RWPE2 (cell line): ENCODE measurements around the gene IGDCC3.

Source experiments
- ATAC-seq: fragments of 200-7000 bp; cut with Tn5 transposase; 3 replicates; pipeline ENCODE4 v1.9.1; 2021; ENCODE audit warnings: low read depth
- DNase-seq: peaks from one replicate; pipeline ENCODE4 v3.0.0-alpha.2; 2020; ENCODE audit warnings: low spot score
- H3K27ac ChIP-seq: fragments of 450-650 bp; 2 replicates; pipeline ENCODE4 v1.5.1; 2017; ENCODE audit warnings: mild to moderate bottlenecking; ENCODE audit not compliant: poor library complexity, severe bottlenecking
- H3K27me3 ChIP-seq: fragments of 250-450 bp; sonication (Bioruptor Pico); 2 replicates; pipeline ENCODE4 v1.5.1; 2021; ENCODE audit warnings: mild to moderate bottlenecking, moderate library complexity; ENCODE audit not compliant: insufficient read depth, poor library complexity, severe bottlenecking
- H3K36me3 ChIP-seq: fragments of 250-450 bp; sonication (Bioruptor Pico); 2 replicates; pipeline ENCODE4 v1.5.1; 2020; ENCODE audit warnings: low read depth, mild to moderate bottlenecking, moderate library complexity
- H3K4me1 ChIP-seq: fragments of 250-450 bp; sonication (Bioruptor Pico); 2 replicates; pipeline ENCODE4 v1.5.1; 2021; ENCODE audit warnings: mild to moderate bottlenecking, moderate library complexity; ENCODE audit not compliant: insufficient read depth, poor library complexity, severe bottlenecking
- H3K4me3 ChIP-seq: fragments of 250-450 bp; sonication (Bioruptor Pico); 2 replicates; pipeline ENCODE4 v1.5.1; 2021; ENCODE audit warnings: mild to moderate bottlenecking, moderate library complexity; ENCODE audit not compliant: severe bottlenecking
- H3K9me3 ChIP-seq: fragments of 250-450 bp; sonication (Bioruptor Pico); 2 replicates; pipeline ENCODE4 v1.5.1; 2021; ENCODE audit warnings: mild to moderate bottlenecking, moderate library complexity; ENCODE audit not compliant: severe bottlenecking
- TF ChIP-seq, protein P1 (sequence below): fragments of 450-650 bp; IDR thresholded peaks from one replicate; pipeline ENCODE4 v1.5.1; 2017; ENCODE audit warnings: mild to moderate bottlenecking, moderate library complexity; ENCODE audit not compliant: poor library complexity, severe bottlenecking

The IGDCC3 gene

GRCh38 chr15:65312400-65312916 lies 65.3 kb downstream of the IGDCC3 start:
- no peak overlapping the region for H3K4me3 ChIP-seq
- TF ChIP-seq, protein P1, sequence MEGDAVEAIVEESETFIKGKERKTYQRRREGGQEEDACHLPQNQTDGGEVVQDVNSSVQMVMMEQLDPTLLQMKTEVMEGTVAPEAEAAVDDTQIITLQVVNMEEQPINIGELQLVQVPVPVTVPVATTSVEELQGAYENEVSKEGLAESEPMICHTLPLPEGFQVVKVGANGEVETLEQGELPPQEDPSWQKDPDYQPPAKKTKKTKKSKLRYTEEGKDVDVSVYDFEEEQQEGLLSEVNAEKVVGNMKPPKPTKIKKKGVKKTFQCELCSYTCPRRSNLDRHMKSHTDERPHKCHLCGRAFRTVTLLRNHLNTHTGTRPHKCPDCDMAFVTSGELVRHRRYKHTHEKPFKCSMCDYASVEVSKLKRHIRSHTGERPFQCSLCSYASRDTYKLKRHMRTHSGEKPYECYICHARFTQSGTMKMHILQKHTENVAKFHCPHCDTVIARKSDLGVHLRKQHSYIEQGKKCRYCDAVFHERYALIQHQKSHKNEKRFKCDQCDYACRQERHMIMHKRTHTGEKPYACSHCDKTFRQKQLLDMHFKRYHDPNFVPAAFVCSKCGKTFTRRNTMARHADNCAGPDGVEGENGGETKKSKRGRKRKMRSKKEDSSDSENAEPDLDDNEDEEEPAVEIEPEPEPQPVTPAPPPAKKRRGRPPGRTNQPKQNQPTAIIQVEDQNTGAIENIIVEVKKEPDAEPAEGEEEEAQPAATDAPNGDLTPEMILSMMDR: no peak
- no peaks in the 10 kb centered on the region for H3K4me1 ChIP-seq
- H3K27me3 ChIP-seq: no peaks in the 10 kb centered on the region
- H3K9me3 ChIP-seq: no peaks in the 10 kb centered on the region
- ATAC-seq (no peak), DNase-seq (no peak)
- no peaks in the 10 kb centered on the region for H3K36me3 ChIP-seq
- no peak overlapping the region for H3K27ac ChIP-seq

DNA sequence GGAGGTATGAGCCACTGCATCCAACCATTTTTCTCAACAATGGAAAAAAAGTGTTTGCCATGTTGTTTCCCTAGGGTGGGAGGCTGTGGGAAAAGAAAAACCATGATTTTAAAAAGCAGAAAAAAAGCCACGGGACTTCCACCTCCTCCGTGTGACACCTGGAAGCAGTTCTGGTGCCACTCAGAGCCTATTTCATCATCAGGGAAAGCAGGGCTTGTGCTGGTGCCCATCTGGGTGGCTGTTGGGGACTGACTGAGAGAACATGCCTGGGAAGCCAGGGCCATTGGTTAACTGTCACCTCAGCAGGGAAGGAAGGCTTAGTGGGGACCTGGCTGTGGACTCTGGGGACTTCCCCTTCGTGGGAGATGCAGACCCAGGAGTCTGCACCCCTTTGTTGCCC lies 66.0 kb downstream of the IGDCC3 start:
- Histone ChIP-seq H3K27ac (no peak overlapping the region), H3K27me3 (no peaks in the 10 kb centered on the region), H3K9me3 (no peaks in the 10 kb centered on the region), H3K4me1 (no peaks in the 10 kb centered on the region), H3K36me3 (no peaks in the 10 kb centered on the region), H3K4me3 (no peak overlapping the region)
- ATAC-seq: no peak
- TF ChIP-seq, protein P1: no peak
- DNase-seq: no peak

GRCh38 chr15:65310431-65311137 lies 67.2 kb downstream of the IGDCC3 start:
- no peak for DNase-seq
- Histone ChIP-seq H3K4me1 (no peaks in the 10 kb centered on the region), H3K9me3 (no peaks in the 10 kb centered on the region), H3K27ac (no peak overlapping the region), H3K4me3 (no peak overlapping the region), H3K27me3 (no peaks in the 10 kb centered on the region), H3K36me3 (no peaks in the 10 kb centered on the region)
- TF ChIP-seq, protein P1: no peak
- ATAC-seq: no peak

GRCh38 chr15:65309882-65310418 lies 67.9 kb downstream of the IGDCC3 start:
- peak; percentile 7; the same call in 2 of the 3 replicates for ATAC-seq
- H3K27me3 ChIP-seq: no peaks in the 10 kb centered on the region
- no peak overlapping the region for H3K27ac ChIP-seq
- H3K36me3 ChIP-seq: no peaks in the 10 kb centered on the region
- TF ChIP-seq, protein P1: no peak
- H3K4me3 ChIP-seq: no peak overlapping the region
- H3K9me3 ChIP-seq: no peaks in the 10 kb centered on the region
- H3K4me1 ChIP-seq: no peaks in the 10 kb centered on the region
- DNase-seq: no peak

DNA sequence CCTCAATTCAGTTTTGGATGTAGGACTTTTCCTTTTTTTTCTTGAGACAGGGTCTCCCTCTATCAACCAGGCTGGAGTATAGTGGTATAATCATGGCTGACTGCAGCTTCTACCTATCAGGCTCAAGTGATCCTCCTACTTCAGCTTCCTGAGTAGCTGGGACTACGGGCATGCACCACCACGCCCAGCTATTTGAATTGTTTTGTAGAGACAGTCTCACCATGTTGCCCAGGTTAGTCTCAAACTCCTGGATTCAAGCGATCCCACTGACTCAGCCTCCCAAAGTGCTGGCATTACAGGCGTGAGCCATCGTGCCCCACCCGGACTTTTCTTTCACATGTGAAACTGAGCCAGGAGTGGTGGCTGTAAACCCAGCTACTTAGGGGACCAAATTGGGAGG lies 69.8 kb downstream of the IGDCC3 start:
- no peaks in the 10 kb centered on the region for H3K36me3 ChIP-seq
- H3K4me3 ChIP-seq: no peak overlapping the region
- no peaks in the 10 kb centered on the region for H3K27me3 ChIP-seq
- H3K27ac ChIP-seq: no peak overlapping the region
- TF ChIP-seq, protein P1: no peak
- H3K9me3 ChIP-seq: no peaks in the 10 kb centered on the region
- no peak for ATAC-seq
- H3K4me1 ChIP-seq: peaks cover 5% of the 10 kb centered on the region
- DNase-seq: no peak
